SU-DHL-6 (cell line): ENCODE data around the gene SLC48A1.

Source experiments
- H2AFZ ChIP-seq: fragments of 200-600 bp; sonication (generic); 2 replicates; pipeline ENCODE4 v1.6.1; 2014; ENCODE audit warnings: low read depth, mild to moderate bottlenecking, moderate library complexity, mixed read lengths, antibody characterized with exemption, low read length; ENCODE audit not compliant: severe bottlenecking
- H3F3A ChIP-seq: fragments of 200-600 bp; shearing (Covaris generic); 2 replicates; pipeline ENCODE4 v1.6.0; 2016; ENCODE audit warnings: antibody characterized with exemption, mild to moderate bottlenecking; ENCODE audit not compliant: insufficient read depth
- H3K27ac ChIP-seq: fragments of 200-600 bp; sonication (generic); 2 replicates; pipeline ENCODE4 v1.5.1; 2016; ENCODE audit warnings: low read depth, mild to moderate bottlenecking, low read length, moderate library complexity, mixed read lengths
- H3K27me3 ChIP-seq: fragments of 200-600 bp; sonication (generic), shearing (Covaris generic); 2 replicates; pipeline ENCODE4 v1.6.0; 2014; ENCODE audit warnings: mild to moderate bottlenecking, low read length
- H3K36me3 ChIP-seq: fragments of 200-600 bp; sonication (generic); 2 replicates; pipeline ENCODE4 v1.6.1; 2014; ENCODE audit warnings: mild to moderate bottlenecking, low read length, mixed read lengths
- H3K4me2 ChIP-seq: fragments of 300-600, 200-600 bp; shearing (Covaris generic), sonication (generic); 2 replicates; pipeline ENCODE4 v1.6.0; 2014; ENCODE audit warnings: low read length, low read depth, mild to moderate bottlenecking; ENCODE audit not compliant: poor library complexity, severe bottlenecking
- H3K4me3 ChIP-seq: fragments of 200-600 bp; sonication (generic); 2 replicates; pipeline ENCODE4 v1.5.1; 2014; ENCODE audit warnings: antibody characterized with exemption, low read length, mild to moderate bottlenecking, mixed read lengths; ENCODE audit not compliant: insufficient read depth, poor library complexity, severe bottlenecking
- H3K79me2 ChIP-seq: fragments of 200-600 bp; sonication (generic); 2 replicates; pipeline ENCODE4 v1.6.1; 2014; ENCODE audit warnings: mild to moderate bottlenecking, low read length, moderate library complexity; ENCODE audit not compliant: insufficient read depth
- H3K9ac ChIP-seq: fragments of 200-600 bp; sonication (generic); 2 replicates; pipeline ENCODE4 v1.7.0; 2014; ENCODE audit warnings: mild to moderate bottlenecking, low read length
- H3K9me2 ChIP-seq: fragments of 200-600 bp; sonication (generic); replicated peaks from 2 replicates; pipeline ENCODE4 v1.6.1; 2014; ENCODE audit warnings: low read length; ENCODE audit not compliant: insufficient read depth
- H3K9me3 ChIP-seq: fragments of 200-600 bp; sonication (generic); 2 replicates; pipeline ENCODE4 v1.6.1; 2014; ENCODE audit warnings: low read length, mixed read lengths; ENCODE audit not compliant: insufficient read depth
- H4K20me1 ChIP-seq: fragments of 200-600 bp; sonication (generic); 2 replicates; pipeline ENCODE4 v1.6.1; 2014; ENCODE audit warnings: low read depth, mild to moderate bottlenecking, antibody characterized with exemption, low read length, moderate library complexity, mixed read lengths
- EZH2phosphoT487 ChIP-seq: fragments of 200-600 bp; sonication (generic), shearing (Covaris generic); conservative IDR thresholded peaks from 2 replicates; pipeline ENCODE4 v1.6.1; 2018; ENCODE audit warnings: mild to moderate bottlenecking, antibody characterized with exemption, low read length, moderate library complexity, mixed read lengths
- TF ChIP-seq, protein P1 (sequence below): fragments of 200-600 bp; sonication (generic); IDR thresholded peaks from one replicate; pipeline ENCODE4 v1.5.1; 2017; ENCODE audit warnings: antibody characterized with exemption, mild to moderate bottlenecking, low read length, moderate library complexity; ENCODE audit not compliant: insufficient read depth, poor library complexity, severe bottlenecking

SLC48A1 gene

DNA sequence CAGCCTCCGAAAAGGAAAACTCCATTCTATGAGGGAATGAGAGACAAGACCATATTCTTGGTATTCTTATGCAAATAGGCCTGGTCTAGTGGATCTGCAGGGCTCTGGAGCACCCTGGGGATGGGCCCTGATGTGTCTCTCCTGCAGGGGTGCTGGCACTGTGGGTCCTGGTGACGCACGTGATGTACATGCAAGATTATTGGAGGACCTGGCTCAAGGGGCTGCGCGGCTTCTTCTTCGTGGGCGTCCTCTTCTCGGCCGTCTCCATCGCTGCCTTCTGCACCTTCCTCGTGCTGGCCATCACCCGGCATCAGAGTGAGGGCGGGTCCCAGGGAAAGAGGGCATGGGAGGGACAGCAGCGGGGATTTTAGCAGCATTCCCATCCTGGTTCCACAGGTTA lies 5.8 kb downstream of the SLC48A1 start:
- Histone ChIP-seq H3K4me3 (no peak overlapping the region), H3K27ac (no peak overlapping the region), H3F3A (0 out of 2 replicates have a peak, but pooled peaks cover 11% of the 10 kb centered on the region), H3K27me3 (no peaks in the 10 kb centered on the region), H4K20me1 (no peaks in the 10 kb centered on the region), H3K79me2 (no peaks in the 10 kb centered on the region), H3K4me2 (no peak overlapping the region), H3K9me3 (no peaks in the 10 kb centered on the region), H2AFZ (no peak overlapping the region), H3K9me2 (no peaks in the 10 kb centered on the region), H3K36me3 (no peaks in the 10 kb centered on the region), H3K9ac (no peak overlapping the region)
- TF ChIP-seq, protein P1, sequence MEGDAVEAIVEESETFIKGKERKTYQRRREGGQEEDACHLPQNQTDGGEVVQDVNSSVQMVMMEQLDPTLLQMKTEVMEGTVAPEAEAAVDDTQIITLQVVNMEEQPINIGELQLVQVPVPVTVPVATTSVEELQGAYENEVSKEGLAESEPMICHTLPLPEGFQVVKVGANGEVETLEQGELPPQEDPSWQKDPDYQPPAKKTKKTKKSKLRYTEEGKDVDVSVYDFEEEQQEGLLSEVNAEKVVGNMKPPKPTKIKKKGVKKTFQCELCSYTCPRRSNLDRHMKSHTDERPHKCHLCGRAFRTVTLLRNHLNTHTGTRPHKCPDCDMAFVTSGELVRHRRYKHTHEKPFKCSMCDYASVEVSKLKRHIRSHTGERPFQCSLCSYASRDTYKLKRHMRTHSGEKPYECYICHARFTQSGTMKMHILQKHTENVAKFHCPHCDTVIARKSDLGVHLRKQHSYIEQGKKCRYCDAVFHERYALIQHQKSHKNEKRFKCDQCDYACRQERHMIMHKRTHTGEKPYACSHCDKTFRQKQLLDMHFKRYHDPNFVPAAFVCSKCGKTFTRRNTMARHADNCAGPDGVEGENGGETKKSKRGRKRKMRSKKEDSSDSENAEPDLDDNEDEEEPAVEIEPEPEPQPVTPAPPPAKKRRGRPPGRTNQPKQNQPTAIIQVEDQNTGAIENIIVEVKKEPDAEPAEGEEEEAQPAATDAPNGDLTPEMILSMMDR = no peak
- TF ChIP-seq EZH2phosphoT487 = no peak

DNA sequence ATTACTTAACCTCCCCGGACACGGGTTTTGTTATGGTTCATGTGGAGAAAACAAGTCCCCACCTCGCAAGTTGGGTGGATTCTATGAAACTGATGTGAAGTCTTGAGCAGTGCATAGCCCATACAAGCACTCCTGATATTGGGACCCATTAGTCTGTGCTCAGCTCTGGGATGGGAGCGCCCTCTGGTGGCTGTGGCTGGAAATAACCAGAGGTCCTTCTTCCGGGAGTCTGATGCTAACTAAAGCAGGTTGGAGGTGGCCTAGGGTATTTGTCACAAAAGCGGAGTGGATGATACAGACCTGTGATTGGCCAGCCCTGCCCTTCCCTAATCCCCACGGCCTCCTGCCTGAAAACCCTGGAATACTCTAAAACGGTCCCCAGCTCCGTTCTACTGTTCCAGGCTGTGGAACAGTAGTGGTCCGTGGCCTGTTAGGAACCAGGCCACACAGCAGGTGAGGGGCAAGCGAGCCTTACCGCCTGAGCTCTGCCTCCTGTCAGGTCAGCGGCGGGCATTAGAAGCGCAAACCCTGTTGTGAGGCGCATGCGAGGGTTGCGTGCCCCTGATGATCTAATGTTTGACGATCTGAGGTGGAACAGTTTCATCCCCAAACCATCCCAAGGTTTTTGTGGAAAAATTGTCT lies 6.4 kb downstream of the SLC48A1 start:
- no peaks in the 10 kb centered on the region for H3K27me3 ChIP-seq
- H2AFZ ChIP-seq = peak overlapping the region; percentile 79
- H3F3A ChIP-seq = 0 out of 2 replicates have a peak, but pooled peaks cover 11% of the 10 kb centered on the region
- no peaks in the 10 kb centered on the region for H3K36me3 ChIP-seq
- TF ChIP-seq EZH2phosphoT487 = no peak
- TF ChIP-seq, protein P1 = peak; percentile 92
- no peaks in the 10 kb centered on the region for H4K20me1 ChIP-seq
- H3K27ac ChIP-seq = 0 out of 2 replicates have a peak overlapping the region, but pooled peaks have one; percentile 13
- no peaks in the 10 kb centered on the region for H3K79me2 ChIP-seq
- no peak overlapping the region; the same call in 1 of the 2 replicates for H3K9ac ChIP-seq
- H3K4me3 ChIP-seq = no peak overlapping the region
- no peaks in the 10 kb centered on the region for H3K9me3 ChIP-seq
- no peaks in the 10 kb centered on the region for H3K9me2 ChIP-seq
- peak overlapping the region; percentile 28 for H3K4me2 ChIP-seq

DNA sequence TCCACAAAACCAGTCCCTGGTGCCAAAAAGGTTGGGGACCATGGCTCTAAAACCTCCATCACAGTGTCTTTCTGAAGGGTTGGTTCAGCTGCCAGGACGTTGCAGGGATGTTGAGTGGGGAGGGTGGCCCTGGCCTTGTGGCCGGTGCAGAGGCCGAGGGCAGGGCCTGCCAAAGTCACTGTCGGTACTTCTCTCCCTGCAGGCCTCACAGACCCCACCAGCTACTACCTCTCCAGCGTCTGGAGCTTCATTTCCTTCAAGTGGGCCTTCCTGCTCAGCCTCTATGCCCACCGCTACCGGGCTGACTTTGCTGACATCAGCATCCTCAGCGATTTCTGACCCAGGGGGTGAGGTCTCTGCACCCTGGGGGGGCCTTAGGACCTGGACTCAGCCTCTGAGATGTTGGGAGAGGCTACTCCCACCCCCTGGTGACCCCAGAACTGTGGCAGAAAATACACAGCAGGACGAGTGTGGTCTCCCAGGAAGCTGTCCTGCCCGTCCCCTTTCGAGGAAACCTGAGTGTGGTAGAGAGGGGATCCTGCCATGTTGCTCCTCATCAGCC lies 7.0 kb downstream of the SLC48A1 start:
- no peaks in the 10 kb centered on the region for H3K9me3 ChIP-seq
- no peaks in the 10 kb centered on the region for H3K36me3 ChIP-seq
- H2AFZ ChIP-seq = peak overlapping the region; percentile 79
- H3K27ac ChIP-seq = 0 out of 2 replicates have a peak overlapping the region, but pooled peaks have one; percentile 13
- no peak overlapping the region; the same call in 1 of the 2 replicates for H3K9ac ChIP-seq
- no peaks in the 10 kb centered on the region for H4K20me1 ChIP-seq
- peak overlapping the region; percentile 28 for H3K4me2 ChIP-seq
- no peaks in the 10 kb centered on the region for H3K27me3 ChIP-seq
- no peaks in the 10 kb centered on the region for H3K79me2 ChIP-seq
- no peaks in the 10 kb centered on the region for H3K9me2 ChIP-seq
- TF ChIP-seq, protein P1 = no peak
- no peak for TF ChIP-seq EZH2phosphoT487
- 0 out of 2 replicates have a peak, but pooled peaks cover 11% of the 10 kb centered on the region for H3F3A ChIP-seq
- no peak overlapping the region for H3K4me3 ChIP-seq
